ENCODE measurements around the gene GTF3C1.

DNA sequence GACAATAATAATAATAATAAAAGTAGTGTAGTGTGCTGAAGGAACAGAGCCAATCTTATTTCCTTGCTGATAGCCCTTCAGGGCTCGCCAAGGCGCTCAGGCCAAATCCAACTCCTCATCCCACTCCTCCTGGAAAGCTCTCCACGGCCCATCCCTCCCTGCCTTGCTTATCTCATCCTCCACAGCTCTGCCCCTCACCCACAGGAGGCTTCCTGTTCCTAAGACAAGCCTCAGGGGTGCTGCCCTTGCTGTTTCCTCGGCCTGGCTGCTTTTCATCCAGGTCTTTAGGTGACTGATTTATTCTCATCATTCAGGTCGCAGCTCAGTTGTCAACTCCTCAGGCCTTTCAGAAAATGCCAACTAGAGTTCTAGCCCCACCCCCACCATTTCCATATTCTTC, 11.2 kb downstream of the GTF3C1 start:
- TF ChIP-seq TAF1 (IDR thresholded peaks at IDR 0.05; ENCODE audit: low read depth) = no peak
- TF ChIP-seq, protein P1, sequence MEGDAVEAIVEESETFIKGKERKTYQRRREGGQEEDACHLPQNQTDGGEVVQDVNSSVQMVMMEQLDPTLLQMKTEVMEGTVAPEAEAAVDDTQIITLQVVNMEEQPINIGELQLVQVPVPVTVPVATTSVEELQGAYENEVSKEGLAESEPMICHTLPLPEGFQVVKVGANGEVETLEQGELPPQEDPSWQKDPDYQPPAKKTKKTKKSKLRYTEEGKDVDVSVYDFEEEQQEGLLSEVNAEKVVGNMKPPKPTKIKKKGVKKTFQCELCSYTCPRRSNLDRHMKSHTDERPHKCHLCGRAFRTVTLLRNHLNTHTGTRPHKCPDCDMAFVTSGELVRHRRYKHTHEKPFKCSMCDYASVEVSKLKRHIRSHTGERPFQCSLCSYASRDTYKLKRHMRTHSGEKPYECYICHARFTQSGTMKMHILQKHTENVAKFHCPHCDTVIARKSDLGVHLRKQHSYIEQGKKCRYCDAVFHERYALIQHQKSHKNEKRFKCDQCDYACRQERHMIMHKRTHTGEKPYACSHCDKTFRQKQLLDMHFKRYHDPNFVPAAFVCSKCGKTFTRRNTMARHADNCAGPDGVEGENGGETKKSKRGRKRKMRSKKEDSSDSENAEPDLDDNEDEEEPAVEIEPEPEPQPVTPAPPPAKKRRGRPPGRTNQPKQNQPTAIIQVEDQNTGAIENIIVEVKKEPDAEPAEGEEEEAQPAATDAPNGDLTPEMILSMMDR (IDR thresholded peaks at IDR 0.05; ENCODE audit: poor library complexity, severe bottlenecking) = no peak
- TF ChIP-seq POLR2AphosphoS5 (IDR thresholded peaks at IDR 0.05) = no peak
- no peak for TF ChIP-seq EZH2 (IDR thresholded peaks at IDR 0.05; ENCODE audit: borderline replicate concordance, insufficient read depth, low read length, poor library complexity, severe bottlenecking)
- no peak for TF ChIP-seq EP300 (conservative IDR thresholded peaks at IDR 0.05; ENCODE audit: poor library complexity, severe bottlenecking)
- TF ChIP-seq RAD21 (conservative IDR thresholded peaks at IDR 0.05) = no peak
- TF ChIP-seq SMC3 (conservative IDR thresholded peaks at IDR 0.05; ENCODE audit: poor library complexity) = no peak
- TF ChIP-seq, protein P2, sequence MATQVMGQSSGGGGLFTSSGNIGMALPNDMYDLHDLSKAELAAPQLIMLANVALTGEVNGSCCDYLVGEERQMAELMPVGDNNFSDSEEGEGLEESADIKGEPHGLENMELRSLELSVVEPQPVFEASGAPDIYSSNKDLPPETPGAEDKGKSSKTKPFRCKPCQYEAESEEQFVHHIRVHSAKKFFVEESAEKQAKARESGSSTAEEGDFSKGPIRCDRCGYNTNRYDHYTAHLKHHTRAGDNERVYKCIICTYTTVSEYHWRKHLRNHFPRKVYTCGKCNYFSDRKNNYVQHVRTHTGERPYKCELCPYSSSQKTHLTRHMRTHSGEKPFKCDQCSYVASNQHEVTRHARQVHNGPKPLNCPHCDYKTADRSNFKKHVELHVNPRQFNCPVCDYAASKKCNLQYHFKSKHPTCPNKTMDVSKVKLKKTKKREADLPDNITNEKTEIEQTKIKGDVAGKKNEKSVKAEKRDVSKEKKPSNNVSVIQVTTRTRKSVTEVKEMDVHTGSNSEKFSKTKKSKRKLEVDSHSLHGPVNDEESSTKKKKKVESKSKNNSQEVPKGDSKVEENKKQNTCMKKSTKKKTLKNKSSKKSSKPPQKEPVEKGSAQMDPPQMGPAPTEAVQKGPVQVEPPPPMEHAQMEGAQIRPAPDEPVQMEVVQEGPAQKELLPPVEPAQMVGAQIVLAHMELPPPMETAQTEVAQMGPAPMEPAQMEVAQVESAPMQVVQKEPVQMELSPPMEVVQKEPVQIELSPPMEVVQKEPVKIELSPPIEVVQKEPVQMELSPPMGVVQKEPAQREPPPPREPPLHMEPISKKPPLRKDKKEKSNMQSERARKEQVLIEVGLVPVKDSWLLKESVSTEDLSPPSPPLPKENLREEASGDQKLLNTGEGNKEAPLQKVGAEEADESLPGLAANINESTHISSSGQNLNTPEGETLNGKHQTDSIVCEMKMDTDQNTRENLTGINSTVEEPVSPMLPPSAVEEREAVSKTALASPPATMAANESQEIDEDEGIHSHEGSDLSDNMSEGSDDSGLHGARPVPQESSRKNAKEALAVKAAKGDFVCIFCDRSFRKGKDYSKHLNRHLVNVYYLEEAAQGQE (IDR thresholded peaks at IDR 0.05; ENCODE audit: borderline replicate concordance) = no peak
- TF ChIP-seq MXI1 (conservative IDR thresholded peaks at IDR 0.05; ENCODE audit: poor library complexity, severe bottlenecking) = no peak
